Tibial nerve (tissue), 4 donors: ENCODE data around the gene TMEM259. TPM values are rescaled to one million over a fixed set of nuclear protein-coding genes. Genes with fewer than 3 reads are reported as not detected.

ENCODE experiments used
- DNase-seq, 2 donors: peaks; one replicate each; pipeline ENCODE4 v3.0.0-alpha.2; 2019; ENCODE audit warnings: low spot score in 2 of 2
- H3K27ac ChIP-seq, 4 donors: fragments of 200-600 bp; sonication (generic) in 3 of 4; one replicate each; pipeline ENCODE4 v1.5.1; 2017 to 2019; ENCODE audit warnings: mild to moderate bottlenecking in 1 of 4
- H3K27me3 ChIP-seq, 2 donors: fragments of 200-600 bp; sonication (generic) in 1 of 2; one replicate each; pipeline versions ENCODE4 v1.5.1 to v1.6.0; 2017 to 2019
- H3K36me3 ChIP-seq, 3 donors: fragments of 200-600 bp; sonication (generic); one replicate each; pipeline ENCODE4 v1.5.1; 2018 to 2019
- H3K4me1 ChIP-seq, 4 donors: fragments of 200-600 bp; sonication (generic) in 3 of 4; one replicate each; pipeline ENCODE4 v1.5.1; 2017 to 2019
- H3K4me3 ChIP-seq, 4 donors: fragments of 200-600 bp; sonication (generic) in 3 of 4; one replicate each; pipeline ENCODE4 v1.5.1; 2017 to 2019; ENCODE audit warnings: mild to moderate bottlenecking in 1 of 4, moderate library complexity in 1 of 4
- H3K9me3 ChIP-seq, 4 donors: fragments of 200-600 bp; sonication (generic) in 3 of 4; one replicate each; pipeline ENCODE4 v1.5.1; 2017 to 2019
- EP300 ChIP-seq, 2 donors: sonication (generic); formaldehyde crosslinking; IDR thresholded peaks; one replicate each; pipeline ENCODE4 v1.6.1; 2017; ENCODE audit warnings: antibody characterized with exemption in 2 of 2, mild to moderate bottlenecking in 1 of 2
- POLR2A ChIP-seq, 2 donors: fragments of 450-650 bp; IDR thresholded peaks; one replicate each; pipeline ENCODE4 v1.6.1; 2017; ENCODE audit warnings: antibody characterized with exemption in 2 of 2, mild to moderate bottlenecking in 2 of 2, moderate library complexity in 2 of 2
- whole genome bisulfite sequencing, 2 donors: methylation state at CpG; one replicate each; pipeline ENCODE4 v1.1.5; 2018; 5-methylcytosine and 5-hydroxymethylcytosine counted together
- total RNA-seq, 4 donors: library from RNA; depleted of rRNA; stranded (reverse); fragments of >200 nt; gene quantifications; one replicate each; pipeline ENCODE4 v1.1.0, GENCODE V29; 2016
- TF ChIP-seq, protein P1 (sequence below), 5 experiments: fragments of 200-600 bp in 3 of 5; fragments of 450-650 bp in 2 of 5; sonication (generic) in 3 of 5; IDR thresholded peaks; one replicate each; pipeline ENCODE4 v1.5.1; 2016 to 2019; ENCODE audit warnings: antibody characterized with exemption in 5 of 5, mild to moderate bottlenecking in 3 of 5, moderate library complexity in 2 of 5

Gene TMEM259
- total RNA-seq, 4 donors from 2014 or later = 229 to 459 (median 325) TPM

DNA sequence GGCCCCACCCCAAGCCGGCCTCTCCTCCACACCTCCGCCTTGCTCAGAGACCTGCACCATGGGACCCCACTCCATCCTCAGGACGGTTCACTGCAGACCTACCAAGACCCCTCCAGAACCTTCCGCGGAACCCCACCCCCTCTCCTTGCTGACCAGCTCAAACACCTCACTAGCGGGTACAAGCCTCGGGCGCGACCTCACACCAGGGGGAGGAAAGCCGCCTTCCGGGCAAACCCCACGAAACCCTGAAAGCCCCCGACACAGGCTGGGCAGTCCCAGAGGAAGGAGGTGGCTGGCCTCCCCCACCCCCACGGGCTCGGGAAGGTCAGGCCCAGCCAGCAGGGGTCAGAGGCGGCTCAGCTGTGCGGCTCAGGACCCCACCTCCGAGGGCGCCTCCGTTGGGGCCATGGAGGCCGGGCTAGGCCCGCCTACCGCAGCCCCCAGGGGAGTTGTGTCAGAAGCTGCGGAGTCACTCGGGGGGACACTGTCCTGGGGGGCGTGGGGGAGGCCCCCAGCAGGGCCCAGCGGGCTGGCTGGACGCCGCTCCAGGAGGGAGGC is 10.9 kb downstream of the TMEM259 start:
- Histone ChIP-seq H3K36me3 (peaks cover 0 to 89% (median 33%) of the 10 kb centered on the region in 3 donors), H3K27ac (peak overlapping the region in 1 of 4 donors; percentile 15), H3K27me3 (no peaks in the 10 kb centered on the region), H3K9me3 (no peaks in the 10 kb centered on the region), H3K4me3 (no peak overlapping the region), H3K4me1 (peaks cover 0 to 18% (median 3%) of the 10 kb centered on the region in 4 donors)
- 86 to 88% methylated on average over 23 to 24 of the region's 29 CpGs for WGBS, 2 donors
- TF ChIP-seq POLR2A (IDR thresholded peaks at IDR 0.05) (no peak), EP300 (IDR thresholded peaks at IDR 0.05) (no peak)
- TF ChIP-seq, protein P1, sequence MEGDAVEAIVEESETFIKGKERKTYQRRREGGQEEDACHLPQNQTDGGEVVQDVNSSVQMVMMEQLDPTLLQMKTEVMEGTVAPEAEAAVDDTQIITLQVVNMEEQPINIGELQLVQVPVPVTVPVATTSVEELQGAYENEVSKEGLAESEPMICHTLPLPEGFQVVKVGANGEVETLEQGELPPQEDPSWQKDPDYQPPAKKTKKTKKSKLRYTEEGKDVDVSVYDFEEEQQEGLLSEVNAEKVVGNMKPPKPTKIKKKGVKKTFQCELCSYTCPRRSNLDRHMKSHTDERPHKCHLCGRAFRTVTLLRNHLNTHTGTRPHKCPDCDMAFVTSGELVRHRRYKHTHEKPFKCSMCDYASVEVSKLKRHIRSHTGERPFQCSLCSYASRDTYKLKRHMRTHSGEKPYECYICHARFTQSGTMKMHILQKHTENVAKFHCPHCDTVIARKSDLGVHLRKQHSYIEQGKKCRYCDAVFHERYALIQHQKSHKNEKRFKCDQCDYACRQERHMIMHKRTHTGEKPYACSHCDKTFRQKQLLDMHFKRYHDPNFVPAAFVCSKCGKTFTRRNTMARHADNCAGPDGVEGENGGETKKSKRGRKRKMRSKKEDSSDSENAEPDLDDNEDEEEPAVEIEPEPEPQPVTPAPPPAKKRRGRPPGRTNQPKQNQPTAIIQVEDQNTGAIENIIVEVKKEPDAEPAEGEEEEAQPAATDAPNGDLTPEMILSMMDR (IDR thresholded peaks at IDR 0.05) = no peak
- no peak for DNase-seq

DNA sequence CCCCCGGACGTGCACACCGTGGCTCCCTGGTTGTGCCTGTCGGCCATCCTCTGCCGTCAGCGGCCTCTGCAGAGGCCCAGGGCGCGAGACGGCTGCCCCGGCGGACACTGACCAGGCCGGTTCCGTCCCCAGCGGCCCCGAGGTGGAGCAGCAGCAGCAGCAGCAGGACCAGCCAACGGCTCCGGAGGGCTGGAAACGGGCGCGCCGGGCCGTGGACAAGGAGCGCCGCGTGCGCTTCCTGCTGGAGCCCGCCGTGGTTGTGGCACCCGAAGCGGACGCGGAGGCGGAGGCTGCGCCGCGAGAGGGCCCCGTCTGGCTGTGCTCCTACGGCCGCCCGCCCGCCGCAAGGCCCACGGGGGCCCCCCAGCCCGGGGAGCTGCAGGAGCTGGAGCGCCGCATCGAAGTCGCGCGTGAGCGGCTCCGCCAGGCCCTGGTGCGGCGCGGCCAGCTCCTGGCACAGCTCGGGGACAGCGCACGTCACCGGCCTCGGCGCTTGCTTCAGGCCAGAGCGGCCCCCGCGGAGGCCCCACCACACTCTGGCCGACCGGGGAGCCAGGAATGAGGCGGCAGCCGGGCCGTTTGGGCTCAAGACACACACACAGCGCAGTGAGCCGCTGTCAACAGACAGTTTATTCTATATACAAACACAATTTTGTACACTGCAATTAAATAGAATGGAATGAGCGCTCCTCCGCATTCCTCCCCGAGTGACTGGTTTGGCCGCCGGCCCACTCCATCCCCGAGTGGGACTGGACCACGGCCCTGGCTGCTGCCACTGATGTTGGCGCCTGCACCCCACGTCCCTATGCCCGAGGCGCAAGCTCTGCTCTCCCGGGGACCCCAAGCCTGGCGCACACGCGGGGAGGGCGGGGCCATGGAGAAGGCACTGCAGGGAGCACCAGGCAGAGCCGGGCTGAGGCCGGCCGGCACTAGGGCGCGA is 11.6 kb downstream of the TMEM259 start:
- Histone ChIP-seq H3K9me3 (no peaks in the 10 kb centered on the region), H3K27me3 (no peaks in the 10 kb centered on the region), H3K27ac (peak overlapping the region in 1 of 4 donors; percentile 20), H3K4me1 (peaks cover 0 to 10% (median 0%) of the 10 kb centered on the region in 4 donors), H3K4me3 (no peak overlapping the region), H3K36me3 (peaks cover 0 to 84% (median 33%) of the 10 kb centered on the region in 3 donors)
- DNase-seq = no peak
- TF ChIP-seq EP300 (IDR thresholded peaks at IDR 0.05) (no peak), POLR2A (IDR thresholded peaks at IDR 0.05) (no peak)
- TF ChIP-seq, protein P1 (IDR thresholded peaks at IDR 0.05) = no peak
- WGBS, 2 donors = 74 to 78% methylated on average over 21 to 56 of the region's 92 CpGs

DNA sequence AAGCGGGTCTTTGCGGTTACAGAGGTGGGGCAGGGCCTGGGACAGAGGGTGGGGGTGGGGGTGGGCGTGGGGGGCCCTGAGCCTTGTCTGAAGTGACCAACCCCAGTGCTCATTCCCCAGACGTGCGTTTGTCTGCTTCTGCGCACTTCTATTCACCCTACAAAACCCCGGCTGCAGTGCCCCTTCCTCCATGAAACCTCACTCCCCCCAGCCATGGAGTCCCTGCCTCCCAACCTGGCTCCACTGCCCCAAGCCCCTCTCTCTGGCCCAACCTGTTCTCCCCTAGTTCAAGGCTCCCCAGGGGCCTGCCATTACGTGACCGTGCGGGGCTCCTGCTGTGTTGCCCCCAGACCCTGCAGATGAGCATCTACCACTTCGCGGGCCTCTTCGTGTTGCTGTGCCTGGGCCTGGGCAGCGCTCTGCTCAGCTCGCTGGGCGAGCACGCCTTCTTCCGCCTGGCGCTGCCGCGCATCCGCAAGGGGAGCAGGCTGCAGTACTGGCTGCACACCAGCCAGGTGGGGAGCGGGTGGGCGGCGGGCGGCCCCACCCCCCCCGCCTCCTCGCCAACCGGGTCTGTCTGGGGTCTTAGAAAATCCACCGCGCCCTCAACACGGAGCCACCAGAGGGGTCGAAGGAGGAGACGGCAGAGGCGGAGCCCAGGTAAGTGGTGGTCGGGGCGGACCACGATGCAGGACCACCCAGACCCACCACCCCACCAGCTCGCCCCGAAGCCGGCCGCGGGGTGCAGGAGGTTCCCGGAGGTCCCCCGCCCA is 12.5 kb downstream of the TMEM259 start:
- peaks cover 0 to 76% (median 32%) of the 10 kb centered on the region in 3 donors for H3K36me3 ChIP-seq

DNA sequence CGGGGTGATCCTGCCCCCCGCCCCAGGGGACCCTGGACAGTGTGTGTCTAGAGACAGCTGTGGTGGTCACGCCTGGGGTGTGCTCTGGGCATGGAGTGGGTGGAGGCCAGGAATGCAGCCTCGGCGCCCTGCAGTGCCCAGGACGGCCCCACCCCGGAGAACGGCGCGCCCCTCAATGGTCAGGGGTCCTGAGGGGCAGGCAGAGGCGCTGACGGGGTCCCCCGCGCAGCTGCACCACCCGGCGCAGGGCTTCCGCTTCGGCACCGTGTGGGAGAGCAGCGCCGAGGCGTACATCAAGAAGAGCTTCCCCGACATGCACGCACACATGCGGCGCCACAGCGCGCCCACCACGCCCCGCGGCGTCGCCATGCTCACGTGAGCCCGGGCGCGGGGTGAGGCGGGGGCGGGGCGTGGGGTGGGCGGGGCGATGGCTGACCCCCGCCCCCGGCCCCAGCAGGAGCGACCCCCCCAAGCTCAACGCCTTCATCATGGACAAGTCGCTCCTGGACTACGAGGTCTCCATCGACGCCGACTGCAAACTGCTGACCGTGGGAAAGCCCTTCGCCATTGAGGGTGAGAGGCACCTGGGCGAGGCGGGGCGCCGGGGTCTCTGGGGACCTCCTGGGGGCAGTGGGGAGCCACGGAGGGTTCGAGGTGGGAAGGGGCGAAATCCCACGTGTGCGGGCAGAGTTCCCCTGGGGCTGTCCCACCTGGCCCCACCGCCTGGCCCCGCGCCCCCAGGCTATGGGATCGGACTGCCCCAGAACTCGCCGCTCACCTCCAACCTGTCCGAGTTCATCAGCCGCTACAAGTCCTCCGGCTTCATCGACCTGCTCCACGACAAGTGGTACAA is 13.3 kb downstream of the TMEM259 start:
- Histone ChIP-seq H3K4me1 (no peaks in the 10 kb centered on the region), H3K9me3 (no peaks in the 10 kb centered on the region), H3K4me3 (no peak overlapping the region), H3K36me3 (peaks cover 0 to 68% (median 26%) of the 10 kb centered on the region in 3 donors), H3K27me3 (peaks cover 0 to 8% of the 10 kb centered on the region in 2 donors), H3K27ac (no peak overlapping the region)
- WGBS, 2 donors = 93 to 95% methylated on average over 42 to 60 of the region's 73 CpGs
- DNase-seq = no peak
- TF ChIP-seq POLR2A (IDR thresholded peaks at IDR 0.05) = no peak

More for the DNA sequence above, 12.5 kb downstream of the TMEM259 start:
- Histone ChIP-seq H3K27ac (peak overlapping the region in 1 of 4 donors; percentile 20), H3K9me3 (no peaks in the 10 kb centered on the region), H3K4me1 (peaks cover 0 to 2% (median 0%) of the 10 kb centered on the region in 4 donors), H3K4me3 (no peak overlapping the region), H3K27me3 (peaks cover 0 to 1% of the 10 kb centered on the region in 2 donors)
- TF ChIP-seq EP300 (IDR thresholded peaks at IDR 0.05) (no peak), POLR2A (IDR thresholded peaks at IDR 0.05) (no peak)
- TF ChIP-seq, protein P1 (IDR thresholded peaks at IDR 0.05) = no peak
- whole genome bisulfite sequencing, 2 donors = 91 to 93% methylated on average over 23 to 45 of the region's 45 CpGs
- DNase-seq = no peak
